Measurements from ENCODE around the gene INTS12.

DNA sequence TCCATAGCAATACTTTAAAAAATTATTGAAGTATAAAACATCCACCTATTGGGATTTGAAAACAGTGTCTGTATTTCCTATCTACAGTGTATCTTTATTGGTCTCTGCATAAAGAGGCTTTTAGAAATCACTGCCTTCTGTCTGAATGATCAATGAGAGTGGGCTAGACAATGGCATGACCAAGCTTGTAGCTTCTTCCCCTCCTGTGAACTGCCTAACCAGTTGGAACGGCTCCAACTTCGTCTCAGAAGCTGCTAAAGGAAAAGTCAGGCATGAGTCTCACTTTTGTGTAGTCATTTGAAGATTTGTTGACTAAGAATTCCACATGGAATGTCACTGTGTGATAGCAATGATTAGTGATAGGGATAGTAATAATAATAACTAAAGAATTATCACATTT lies 64.2 kb downstream of the INTS12 start:
- TF ChIP-seq CTCF (tag by site-specific recombination; IDR thresholded peaks at IDR 0.05): no peak
- TF ChIP-seq, protein P1, sequence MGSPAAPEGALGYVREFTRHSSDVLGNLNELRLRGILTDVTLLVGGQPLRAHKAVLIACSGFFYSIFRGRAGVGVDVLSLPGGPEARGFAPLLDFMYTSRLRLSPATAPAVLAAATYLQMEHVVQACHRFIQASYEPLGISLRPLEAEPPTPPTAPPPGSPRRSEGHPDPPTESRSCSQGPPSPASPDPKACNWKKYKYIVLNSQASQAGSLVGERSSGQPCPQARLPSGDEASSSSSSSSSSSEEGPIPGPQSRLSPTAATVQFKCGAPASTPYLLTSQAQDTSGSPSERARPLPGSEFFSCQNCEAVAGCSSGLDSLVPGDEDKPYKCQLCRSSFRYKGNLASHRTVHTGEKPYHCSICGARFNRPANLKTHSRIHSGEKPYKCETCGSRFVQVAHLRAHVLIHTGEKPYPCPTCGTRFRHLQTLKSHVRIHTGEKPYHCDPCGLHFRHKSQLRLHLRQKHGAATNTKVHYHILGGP (tag by site-specific recombination; IDR thresholded peaks at IDR 0.05): no peak
- no peak for TF ChIP-seq TCF7L2 (IDR thresholded peaks at IDR 0.05; ENCODE audit: borderline replicate concordance, low read depth, low read length)
- TF ChIP-seq ZNF776 (tag by site-specific recombination; IDR thresholded peaks at IDR 0.05; ENCODE audit: borderline replicate concordance): no peak
- TF ChIP-seq GLI4 (tag by site-specific recombination; IDR thresholded peaks at IDR 0.05): no peak
- TF ChIP-seq, protein P2, sequence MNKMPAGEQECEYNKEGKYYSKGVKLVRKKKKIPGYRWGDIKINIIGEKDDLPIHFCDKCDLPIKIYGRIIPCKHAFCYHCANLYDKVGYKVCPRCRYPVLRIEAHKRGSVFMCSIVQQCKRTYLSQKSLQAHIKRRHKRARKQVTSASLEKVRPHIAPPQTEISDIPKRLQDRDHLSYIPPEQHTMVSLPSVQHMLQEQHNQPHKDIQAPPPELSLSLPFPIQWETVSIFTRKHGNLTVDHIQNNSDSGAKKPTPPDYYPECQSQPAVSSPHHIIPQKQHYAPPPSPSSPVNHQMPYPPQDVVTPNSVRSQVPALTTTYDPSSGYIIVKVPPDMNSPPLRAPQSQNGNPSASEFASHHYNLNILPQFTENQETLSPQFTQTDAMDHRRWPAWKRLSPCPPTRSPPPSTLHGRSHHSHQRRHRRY (tag by site-specific recombination; IDR thresholded peaks at IDR 0.05): no peak
- no peak for TF ChIP-seq ELK4 (IDR thresholded peaks at IDR 0.05; ENCODE audit: borderline replicate concordance, low read depth, low read length)
- TF ChIP-seq, protein P3, sequence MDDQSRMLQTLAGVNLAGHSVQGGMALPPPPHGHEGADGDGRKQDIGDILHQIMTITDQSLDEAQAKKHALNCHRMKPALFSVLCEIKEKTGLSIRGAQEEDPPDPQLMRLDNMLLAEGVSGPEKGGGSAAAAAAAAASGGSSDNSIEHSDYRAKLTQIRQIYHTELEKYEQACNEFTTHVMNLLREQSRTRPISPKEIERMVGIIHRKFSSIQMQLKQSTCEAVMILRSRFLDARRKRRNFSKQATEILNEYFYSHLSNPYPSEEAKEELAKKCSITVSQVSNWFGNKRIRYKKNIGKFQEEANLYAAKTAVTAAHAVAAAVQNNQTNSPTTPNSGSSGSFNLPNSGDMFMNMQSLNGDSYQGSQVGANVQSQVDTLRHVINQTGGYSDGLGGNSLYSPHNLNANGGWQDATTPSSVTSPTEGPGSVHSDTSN (CRISPR knock-in tag; IDR thresholded peaks at IDR 0.05): no peak
- TF ChIP-seq, protein P4, sequence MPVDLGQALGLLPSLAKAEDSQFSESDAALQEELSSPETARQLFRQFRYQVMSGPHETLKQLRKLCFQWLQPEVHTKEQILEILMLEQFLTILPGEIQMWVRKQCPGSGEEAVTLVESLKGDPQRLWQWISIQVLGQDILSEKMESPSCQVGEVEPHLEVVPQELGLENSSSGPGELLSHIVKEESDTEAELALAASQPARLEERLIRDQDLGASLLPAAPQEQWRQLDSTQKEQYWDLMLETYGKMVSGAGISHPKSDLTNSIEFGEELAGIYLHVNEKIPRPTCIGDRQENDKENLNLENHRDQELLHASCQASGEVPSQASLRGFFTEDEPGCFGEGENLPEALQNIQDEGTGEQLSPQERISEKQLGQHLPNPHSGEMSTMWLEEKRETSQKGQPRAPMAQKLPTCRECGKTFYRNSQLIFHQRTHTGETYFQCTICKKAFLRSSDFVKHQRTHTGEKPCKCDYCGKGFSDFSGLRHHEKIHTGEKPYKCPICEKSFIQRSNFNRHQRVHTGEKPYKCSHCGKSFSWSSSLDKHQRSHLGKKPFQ (tag by site-specific recombination; IDR thresholded peaks at IDR 0.05): no peak
- no peak for TF ChIP-seq ZXDB (tag by site-specific recombination; IDR thresholded peaks at IDR 0.05)
- TF ChIP-seq, protein P5, sequence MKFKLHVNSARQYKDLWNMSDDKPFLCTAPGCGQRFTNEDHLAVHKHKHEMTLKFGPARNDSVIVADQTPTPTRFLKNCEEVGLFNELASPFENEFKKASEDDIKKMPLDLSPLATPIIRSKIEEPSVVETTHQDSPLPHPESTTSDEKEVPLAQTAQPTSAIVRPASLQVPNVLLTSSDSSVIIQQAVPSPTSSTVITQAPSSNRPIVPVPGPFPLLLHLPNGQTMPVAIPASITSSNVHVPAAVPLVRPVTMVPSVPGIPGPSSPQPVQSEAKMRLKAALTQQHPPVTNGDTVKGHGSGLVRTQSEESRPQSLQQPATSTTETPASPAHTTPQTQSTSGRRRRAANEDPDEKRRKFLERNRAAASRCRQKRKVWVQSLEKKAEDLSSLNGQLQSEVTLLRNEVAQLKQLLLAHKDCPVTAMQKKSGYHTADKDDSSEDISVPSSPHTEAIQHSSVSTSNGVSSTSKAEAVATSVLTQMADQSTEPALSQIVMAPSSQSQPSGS (tag by site-specific recombination; IDR thresholded peaks at IDR 0.05; ENCODE audit: low read depth): no peak
- no peak for TF ChIP-seq ZNF239 (tag by site-specific recombination; IDR thresholded peaks at IDR 0.05)
- TF ChIP-seq WT1 (tag by site-specific recombination; IDR thresholded peaks at IDR 0.05): no peak

Data from HEK293 (cell line).